Choroid plexus epithelial cell (primary cell): ENCODE data around the gene FBXL16.
A peak's percentile ranks its signal among the peaks of the same experiment; 100 is the strongest.

Source experiments
- DNase-seq: peaks from one replicate; pipeline ENCODE4 v3.0.0-alpha.2; 2010; ENCODE audit warnings: low read depth
- H3K4me3 ChIP-seq: 2 replicates; pipeline ENCODE4 v1.5.1; 2011; ENCODE audit warnings: low read depth, mild to moderate bottlenecking, control low read depth, low read length, moderate library complexity
- TF ChIP-seq, protein P1 (sequence below): conservative IDR thresholded peaks from 2 replicates; pipeline ENCODE4 v1.5.1; 2011; ENCODE audit warnings: low read depth, mild to moderate bottlenecking, control low read depth, inconsistent platforms, low read length, moderate library complexity

The FBXL16 gene

DNA sequence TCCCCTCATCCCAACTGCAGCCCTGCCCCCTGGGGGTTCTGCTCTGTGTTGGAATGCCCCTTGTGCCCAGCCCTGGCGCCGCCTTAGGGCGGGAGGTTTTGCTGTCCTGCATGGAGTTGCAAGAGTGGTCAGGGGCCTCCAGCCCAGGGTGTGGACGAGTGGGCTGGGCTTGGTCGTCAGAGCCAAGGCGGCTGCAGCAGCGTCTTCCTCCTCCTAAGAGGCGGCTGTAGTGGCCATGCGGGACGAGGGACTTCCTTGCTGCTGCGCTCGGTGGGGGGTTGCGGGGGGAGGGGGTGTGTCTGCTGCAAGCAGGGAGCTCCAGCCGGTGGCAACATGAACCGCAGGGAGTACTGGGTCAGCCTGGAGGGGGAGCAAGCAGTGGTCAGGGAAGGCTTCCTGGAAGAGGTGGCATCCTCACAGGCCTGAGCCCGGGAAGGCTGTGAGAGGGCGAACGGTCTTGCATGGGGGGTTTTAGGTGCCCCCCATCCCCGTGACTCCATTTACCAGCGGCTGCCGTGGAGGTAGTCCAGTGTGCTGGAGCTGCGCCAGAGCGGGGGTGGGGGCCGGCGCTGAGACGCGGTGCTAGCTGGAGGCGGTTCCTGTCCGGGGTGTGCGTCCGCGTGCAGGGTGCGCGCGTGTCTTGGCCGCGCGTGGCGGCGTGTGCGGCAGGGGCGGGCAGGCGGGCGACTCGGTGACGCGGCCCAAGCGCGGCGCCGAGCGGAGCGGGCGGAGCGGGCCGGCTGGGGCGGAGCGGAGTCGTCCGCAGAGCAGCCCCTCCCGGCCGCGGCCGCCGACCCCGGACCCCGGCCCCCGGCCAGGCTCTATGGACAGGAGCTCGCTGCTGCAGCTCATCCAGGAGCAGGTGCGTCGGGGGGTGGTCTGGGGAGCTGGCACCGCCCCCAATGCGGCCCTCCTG is 30.4 kb downstream of the FBXL16 start, which contains the start of gene RHBDL1:
TSS of gene RHBDL1 (plus strand) at position 704 of the 916 bp plus-strand sequence. CDS start at position 824, 120 bp downstream.
- peak within 1 kb of the TSS; percentile 51 for H3K4me3 ChIP-seq
- DNase-seq = peak; percentile 64
- TF ChIP-seq, protein P1, sequence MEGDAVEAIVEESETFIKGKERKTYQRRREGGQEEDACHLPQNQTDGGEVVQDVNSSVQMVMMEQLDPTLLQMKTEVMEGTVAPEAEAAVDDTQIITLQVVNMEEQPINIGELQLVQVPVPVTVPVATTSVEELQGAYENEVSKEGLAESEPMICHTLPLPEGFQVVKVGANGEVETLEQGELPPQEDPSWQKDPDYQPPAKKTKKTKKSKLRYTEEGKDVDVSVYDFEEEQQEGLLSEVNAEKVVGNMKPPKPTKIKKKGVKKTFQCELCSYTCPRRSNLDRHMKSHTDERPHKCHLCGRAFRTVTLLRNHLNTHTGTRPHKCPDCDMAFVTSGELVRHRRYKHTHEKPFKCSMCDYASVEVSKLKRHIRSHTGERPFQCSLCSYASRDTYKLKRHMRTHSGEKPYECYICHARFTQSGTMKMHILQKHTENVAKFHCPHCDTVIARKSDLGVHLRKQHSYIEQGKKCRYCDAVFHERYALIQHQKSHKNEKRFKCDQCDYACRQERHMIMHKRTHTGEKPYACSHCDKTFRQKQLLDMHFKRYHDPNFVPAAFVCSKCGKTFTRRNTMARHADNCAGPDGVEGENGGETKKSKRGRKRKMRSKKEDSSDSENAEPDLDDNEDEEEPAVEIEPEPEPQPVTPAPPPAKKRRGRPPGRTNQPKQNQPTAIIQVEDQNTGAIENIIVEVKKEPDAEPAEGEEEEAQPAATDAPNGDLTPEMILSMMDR = no peak

DNA sequence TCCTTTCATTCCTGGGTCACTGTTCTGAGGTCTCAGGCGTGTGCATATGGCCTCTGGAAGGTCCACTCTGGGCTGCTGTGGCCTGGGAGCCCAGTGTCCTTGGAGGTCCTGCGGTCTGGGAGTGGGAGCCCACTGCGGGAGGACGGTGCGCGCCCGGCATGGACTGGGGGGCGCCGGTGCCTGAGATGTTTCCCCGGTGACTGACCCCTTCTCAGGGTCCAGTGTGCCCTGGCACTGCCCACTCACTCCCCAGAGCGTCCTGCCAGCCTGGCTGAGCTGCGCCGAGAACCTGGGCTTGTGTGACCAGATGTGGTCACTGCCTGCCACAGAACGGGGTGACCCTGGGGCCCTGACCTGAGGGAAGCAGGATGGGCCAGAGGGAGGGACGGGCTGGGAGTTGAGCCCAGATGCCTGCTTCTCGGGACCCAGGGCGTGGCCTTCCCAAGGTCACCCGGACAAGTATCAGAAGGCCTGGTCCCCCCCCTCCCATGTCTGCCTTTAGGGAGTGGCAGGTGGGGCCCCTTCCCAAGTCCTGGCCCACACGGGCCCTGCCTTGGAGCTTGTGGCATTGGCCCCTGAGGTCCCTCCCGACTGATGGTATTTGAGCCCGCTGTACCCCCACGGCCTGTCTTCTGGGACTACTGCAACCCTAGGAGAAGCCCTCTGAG is 31.3 kb downstream of the FBXL16 start:
- no peak for DNase-seq
- TF ChIP-seq, protein P1 = no peak
- no peak overlapping the region for H3K4me3 ChIP-seq

DNA sequence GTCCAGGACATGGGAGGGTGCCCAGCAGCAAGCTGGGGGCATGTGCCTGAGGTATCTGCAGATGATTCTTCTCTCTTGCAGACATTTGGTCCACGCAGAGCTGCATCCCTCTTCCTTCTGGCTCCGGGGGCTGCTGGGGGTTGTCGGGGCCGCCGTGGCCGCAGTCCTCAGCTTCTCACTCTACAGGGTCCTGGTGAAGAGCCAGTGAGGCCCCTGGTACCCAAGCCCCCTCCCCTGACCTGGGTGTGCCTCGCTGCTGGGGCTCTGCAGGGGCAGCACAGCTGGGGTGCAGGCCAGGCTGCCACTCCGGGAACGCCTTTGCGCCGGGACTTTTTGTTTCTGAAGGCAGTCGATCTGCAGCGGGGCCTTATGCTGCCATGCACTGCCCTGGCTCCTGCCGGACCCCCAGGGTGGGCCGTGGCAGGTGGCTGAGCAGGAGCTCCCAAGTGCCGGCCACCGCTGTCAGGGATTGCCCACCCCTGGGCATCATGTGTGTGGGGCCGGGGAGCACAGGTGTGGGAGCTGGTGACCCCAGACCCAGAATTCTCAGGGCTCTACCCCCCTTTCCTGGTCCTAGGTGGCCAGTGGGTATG is 32.1 kb downstream of the FBXL16 start:
- no peak overlapping the region for H3K4me3 ChIP-seq
- TF ChIP-seq, protein P1 = no peak
- DNase-seq = no peak

DNA sequence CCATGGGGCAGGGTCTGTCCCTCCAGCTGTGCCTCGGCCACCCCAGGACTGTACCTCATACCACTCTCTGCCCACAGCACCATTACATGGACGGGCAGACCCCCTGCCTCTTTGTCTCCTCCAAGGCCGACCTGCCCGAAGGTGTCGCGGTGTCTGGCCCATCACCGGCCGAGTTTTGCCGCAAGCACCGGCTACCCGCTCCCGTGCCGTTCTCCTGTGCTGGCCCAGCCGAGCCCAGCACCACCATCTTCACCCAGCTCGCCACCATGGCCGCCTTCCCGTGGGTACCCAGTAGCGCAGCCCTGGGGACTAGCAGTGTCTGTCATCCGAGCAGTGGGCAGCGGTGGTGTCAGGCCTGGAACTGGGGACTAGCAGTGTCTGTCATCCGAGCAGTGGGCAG is 32.8 kb downstream of the FBXL16 start:
- no peak overlapping the region for H3K4me3 ChIP-seq
- no peak for DNase-seq

DNA sequence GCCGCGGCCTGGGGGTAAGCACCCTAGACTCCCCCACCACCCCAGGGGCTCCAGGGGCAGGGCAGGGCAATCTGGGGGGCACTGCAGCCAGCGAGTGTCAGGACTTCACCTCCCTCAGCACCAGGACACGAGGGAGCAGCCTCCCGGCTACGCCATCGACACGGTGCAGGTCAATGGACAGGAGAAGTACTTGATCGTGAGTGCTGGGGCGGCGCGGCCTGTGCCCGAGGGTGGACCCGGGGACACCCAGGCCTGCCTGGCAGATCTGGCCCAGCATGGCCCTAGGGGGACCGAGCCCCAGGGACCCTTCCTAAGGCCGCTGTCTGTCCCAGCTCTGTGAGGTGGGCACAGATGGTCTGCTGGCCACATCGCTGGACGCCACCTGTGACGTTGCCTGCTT is 33.2 kb downstream of the FBXL16 start:
- TF ChIP-seq, protein P1 = no peak
- no peak overlapping the region for H3K4me3 ChIP-seq
- no peak for DNase-seq

More for the DNA sequence above, 32.8 kb downstream of the FBXL16 start:
- TF ChIP-seq, protein P1 = no peak

DNA sequence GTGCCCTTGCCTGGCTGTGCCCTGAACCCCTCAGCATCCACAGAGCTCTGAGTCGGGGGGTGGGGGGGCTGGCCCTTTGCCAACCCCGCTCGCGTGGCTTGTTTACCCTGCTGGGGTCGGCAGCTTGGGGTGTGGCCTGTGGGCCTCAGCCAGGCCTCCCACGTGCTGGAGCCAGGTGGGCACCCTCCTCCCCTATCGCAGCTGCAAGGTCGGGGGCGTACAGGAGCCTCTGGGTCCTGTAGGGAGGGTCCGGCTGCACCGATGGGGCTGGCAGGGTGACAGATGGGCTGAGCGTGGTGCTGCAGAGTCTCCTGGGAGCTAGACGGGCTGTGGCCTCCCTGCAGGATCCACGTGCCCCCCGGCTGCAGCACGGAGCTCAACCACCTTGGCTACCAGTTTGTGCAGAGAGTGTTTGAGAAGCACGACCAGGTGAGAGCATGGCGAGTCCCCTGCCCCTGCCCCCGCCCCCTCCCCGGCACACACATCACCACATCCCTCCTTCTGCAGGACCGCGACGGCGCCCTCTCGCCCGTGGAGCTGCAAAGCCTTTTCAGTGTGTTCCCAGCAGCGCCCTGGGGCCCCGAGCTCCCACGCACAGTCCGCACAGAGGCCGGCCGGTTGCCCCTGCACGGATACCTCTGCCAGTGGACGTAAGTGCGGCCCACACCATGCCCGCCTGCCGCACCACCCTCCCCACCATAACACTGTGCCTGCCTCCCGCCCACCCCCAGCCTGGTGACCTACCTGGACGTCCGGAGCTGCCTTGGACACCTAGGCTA is 34.1 kb downstream of the FBXL16 start:
- no peak overlapping the region for H3K4me3 ChIP-seq
- DNase-seq = no peak
- TF ChIP-seq, protein P1 = no peak
